Endothelial cell of umbilical vein (primary cell): Measurements from ENCODE around the gene PLOD2. TPM values are rescaled to one million over a fixed set of nuclear protein-coding genes. Genes with fewer than 3 reads are reported as not detected.

Source experiments
- BruUV-seq: library from RNA; stranded (reverse); fragments of 400-500 nt; replicated peaks from 2 replicates; lab custom pipeline; 2021; lab: Mats Ljungman, UMichigan
- CTCF ChIA-PET: fragments of 300-600, 350-600 bp; sonication (Branson Sonifier 250); formaldehyde crosslinking; loops from one replicate; lab custom pipeline; 2021; ENCODE audit warnings: antibody characterized with exemption, inconsistent platforms; lab: Charles Lee
- POLR2A ChIA-PET: fragments of 300-600, 350-600 bp; sonication (Branson Sonifier 250); formaldehyde crosslinking; loops from one replicate; lab custom pipeline; 2021; ENCODE audit warnings: antibody characterized with exemption, inconsistent platforms; lab: Charles Lee
- DNase-seq: peaks from one replicate; pipeline ENCODE4 v3.0.0-alpha.2; 2011; ENCODE audit warnings: low read depth, low spot score
- FAIRE-seq: peaks from 2 replicates; lab custom pipeline; 2011; peaks lifted over from hg19 to GRCh38; lab: Jason Lieb, UNC
- H2AFZ ChIP-seq: 2 replicates; pipeline ENCODE4 v1.6.0; 2012; ENCODE audit warnings: low read depth, low read length, control low read depth, inconsistent platforms
- H3K27ac ChIP-seq: 2 replicates; pipeline ENCODE4 v1.5.1; 2011; ENCODE audit warnings: low read depth, mild to moderate bottlenecking, control low read depth, low read length, moderate library complexity; ENCODE audit not compliant: insufficient read depth
- H3K27me3 ChIP-seq, 2 experiments: 2 replicates each; pipeline versions ENCODE4 v1.6.0 to v1.6.1; 2011; ENCODE audit warnings: low read length in 2 of 2, mixed read lengths in 1 of 2; ENCODE audit not compliant: control insufficient read depth in 2 of 2, insufficient read depth in 2 of 2
- H3K36me3 ChIP-seq, 2 experiments: 2 replicates in 1 of 2; 3 replicates in 1 of 2; pipeline ENCODE4 v1.5.1; 2011; ENCODE audit warnings: low read length in 2 of 2, mild to moderate bottlenecking in 1 of 2, moderate library complexity in 1 of 2; ENCODE audit not compliant: control insufficient read depth in 2 of 2, insufficient read depth in 2 of 2; ENCODE audit errors: extremely low read depth in 1 of 2
- H3K4me1 ChIP-seq: 3 replicates; pipeline ENCODE4 v1.5.1; 2011; ENCODE audit warnings: mild to moderate bottlenecking, low read length; ENCODE audit not compliant: control insufficient read depth, insufficient read depth; ENCODE audit errors: extremely low read depth
- H3K4me2 ChIP-seq: 2 replicates; pipeline ENCODE4 v1.6.1; 2011; ENCODE audit warnings: low read length, control low read depth, mixed read lengths; ENCODE audit not compliant: insufficient read depth
- H3K4me3 ChIP-seq, 3 experiments: fragments of 200-600 bp in 1 of 3; sonication (generic), shearing (Covaris generic) in 1 of 3; replicated peaks in 1 of 3; 2 replicates each; pipeline ENCODE4 v1.5.1; 2011 to 2016; ENCODE audit warnings: control low read depth in 3 of 3, low read length in 3 of 3, mild to moderate bottlenecking in 2 of 3, inconsistent platforms in 1 of 3, low read depth in 1 of 3, moderate library complexity in 1 of 3; ENCODE audit not compliant: insufficient read depth in 1 of 3
- H3K79me2 ChIP-seq: 2 replicates; pipeline ENCODE4 v1.6.0; 2012; ENCODE audit warnings: low read length, inconsistent platforms; ENCODE audit not compliant: control insufficient read depth, insufficient read depth
- H3K9ac ChIP-seq: replicated peaks from 2 replicates; pipeline ENCODE3; 2011; ENCODE audit warnings: low read length, control low read depth; ENCODE audit not compliant: insufficient read depth; ENCODE audit errors: extremely low read depth
- H3K9me1 ChIP-seq: replicated peaks from 3 replicates; pipeline ENCODE4 v1.6.0; 2011; ENCODE audit warnings: mild to moderate bottlenecking, low read length; ENCODE audit not compliant: control insufficient read depth, insufficient read depth; ENCODE audit errors: extremely low read depth
- H3K9me3 ChIP-seq: replicated peaks from 2 replicates; pipeline ENCODE4 v1.5.1; 2012; ENCODE audit warnings: low read length, inconsistent platforms; ENCODE audit not compliant: control insufficient read depth, insufficient read depth
- H4K20me1 ChIP-seq: replicated peaks from 2 replicates; pipeline ENCODE3; 2011; ENCODE audit warnings: mild to moderate bottlenecking, low read length; ENCODE audit not compliant: control insufficient read depth, insufficient read depth; ENCODE audit errors: extremely low read depth
- EZH2 ChIP-seq: IDR thresholded peaks from 2 replicates; pipeline ENCODE4 v1.6.1; 2012; ENCODE audit warnings: borderline replicate concordance, low read depth, mild to moderate bottlenecking, moderate library complexity, low read length, inconsistent platforms; ENCODE audit not compliant: severe bottlenecking
- FOS ChIP-seq: IDR thresholded peaks from 2 replicates; pipeline ENCODE4 v1.6.1; 2011; ENCODE audit warnings: mild to moderate bottlenecking, low read length, moderate library complexity, borderline replicate concordance; ENCODE audit not compliant: insufficient read depth
- GATA2 ChIP-seq: IDR thresholded peaks from 2 replicates; pipeline ENCODE4 v1.7.0; 2011; ENCODE audit warnings: low read depth, mild to moderate bottlenecking, moderate library complexity, mixed read lengths, low read length; ENCODE audit not compliant: insufficient read length, insufficient read depth
- JUN ChIP-seq: IDR thresholded peaks from 2 replicates; pipeline ENCODE4 v1.6.1; 2011; ENCODE audit warnings: borderline replicate concordance, low read depth; ENCODE audit not compliant: insufficient read length, insufficient read depth
- MYC ChIP-seq: IDR thresholded peaks from one replicate; pipeline ENCODE4 v1.6.1; 2011; ENCODE audit warnings: mild to moderate bottlenecking, low read depth, low read length
- POLR2A ChIP-seq: IDR thresholded peaks from 2 replicates; pipeline ENCODE4 v1.6.1; 2012; ENCODE audit warnings: low read depth, mild to moderate bottlenecking, control low read depth, low read length
- POLR2AphosphoS5 ChIP-seq: IDR thresholded peaks from 2 replicates; pipeline ENCODE4 v1.6.1; 2012; ENCODE audit warnings: low read depth, mild to moderate bottlenecking, control low read depth, low read length, moderate library complexity; ENCODE audit not compliant: insufficient read depth
- dilution Hi-C: fragments of 300-500 bp; cut with MboI; formaldehyde crosslinking; loops from one replicate; pipeline ENCODE4 v1.15.0; 2019; ENCODE audit warnings: low sequenced_read_pairs; ENCODE audit not compliant: extremely low pct_ligation_motif_present
- intact Hi-C: fragments of 100-400 bp; cut with micrococcal nuclease; formaldehyde crosslinking; loops from one replicate; pipeline ENCODE4 v1.10.0; 2022
- polyA plus RNA-seq, 4 experiments: library from polyadenylated mRNA; depleted of rRNA in 3 of 4; stranded (reverse) in 3 of 4; unstranded in 1 of 4; fragments of >200 nt; gene quantifications; 2 replicates each; pipeline versions ENCODE4 v1.2.1 to v1.2.3, GENCODE V29; 2011 to 2012; ENCODE audit warnings: missing spikeins in 1 of 4
- total RNA-seq: library from RNA; stranded (reverse); gene quantifications from 2 replicates; pipeline ENCODE4 v1.2.3, GENCODE V29; 2021
- TF ChIP-seq, protein P1 (sequence below): IDR thresholded peaks from 2 replicates; pipeline ENCODE4 v1.6.1; 2011; ENCODE audit not compliant: insufficient read depth, insufficient read length
- TF ChIP-seq, protein P2 (sequence below), 2 donors: IDR thresholded peaks; 1 replicate in 1 of 2; 2 replicates in 1 of 2; pipeline ENCODE4 v1.5.1; 2011; ENCODE audit warnings: low read length in 2 of 2, mild to moderate bottlenecking in 2 of 2, moderate library complexity in 2 of 2, control low read depth in 1 of 2, inconsistent platforms in 1 of 2, low read depth in 1 of 2; ENCODE audit not compliant: insufficient read depth in 1 of 2; ENCODE audit errors: extremely low read depth in 1 of 2

PLOD2 gene
- total and polyA plus RNA-seq, 2 donors (not counting 3 experiments of a cell fraction or from before 2014, with no cell fraction given) = 36.1 to 193 TPM

DNA sequence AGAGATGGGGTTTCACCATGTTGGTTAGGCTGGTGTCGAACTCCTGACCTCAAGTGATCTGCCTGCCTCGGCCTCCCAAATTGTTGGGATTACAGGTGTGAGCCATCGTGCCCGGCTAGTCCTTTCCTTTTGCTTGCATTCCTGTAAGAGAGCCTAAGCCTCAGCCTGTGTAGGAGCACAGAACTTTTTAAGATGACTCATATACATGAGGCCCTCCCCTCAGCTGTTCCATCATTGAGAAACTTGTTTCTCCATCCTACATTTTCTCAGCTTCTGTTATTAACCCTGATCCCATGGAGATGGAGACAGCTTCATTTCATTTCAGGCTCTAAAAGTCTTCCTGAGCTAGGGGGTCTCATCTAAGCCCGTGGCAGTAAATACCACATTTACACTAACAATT lies 123.3 kb downstream of the PLOD2 start:
- DNase-seq (no peak), FAIRE-seq (no peak)
- no peaks in the 10 kb centered on the region for H3K27me3 ChIP-seq
- H3K9me1 ChIP-seq = no peaks in the 10 kb centered on the region
- H3K4me1 ChIP-seq = no peaks in the 10 kb centered on the region
- POLR2A ChIA-PET = no interaction called here
- no peak overlapping the region for H3K27ac ChIP-seq
- no peaks in the 10 kb centered on the region for H3K9me3 ChIP-seq
- dilution Hi-C loops (no loop called here), intact Hi-C loops (no loop called here)
- H3K79me2 ChIP-seq = no peaks in the 10 kb centered on the region
- no peak overlapping the region for H3K4me2 ChIP-seq
- no peak overlapping the region for H3K4me3 ChIP-seq
- H2AFZ ChIP-seq = no peak overlapping the region
- H3K9ac ChIP-seq = no peak overlapping the region
- no TSS peak for BruUV-seq
- no peaks in the 10 kb centered on the region for H3K36me3 ChIP-seq
- CTCF ChIA-PET = interaction anchor here (0.7 kb wide), 1 partner anchor 102 kb away, joined by 6 read pairs; no protein-coding TSS in a partner anchor
- no peak for TF ChIP-seq POLR2A
- TF ChIP-seq MYC = no peak
- TF ChIP-seq POLR2AphosphoS5 = no peak
- TF ChIP-seq EZH2 = no peak
- TF ChIP-seq JUN = no peak
- no peak for TF ChIP-seq GATA2
- TF ChIP-seq, protein P1, sequence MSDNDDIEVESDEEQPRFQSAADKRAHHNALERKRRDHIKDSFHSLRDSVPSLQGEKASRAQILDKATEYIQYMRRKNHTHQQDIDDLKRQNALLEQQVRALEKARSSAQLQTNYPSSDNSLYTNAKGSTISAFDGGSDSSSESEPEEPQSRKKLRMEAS = no peak
- no peak for TF ChIP-seq FOS
- TF ChIP-seq, protein P2, sequence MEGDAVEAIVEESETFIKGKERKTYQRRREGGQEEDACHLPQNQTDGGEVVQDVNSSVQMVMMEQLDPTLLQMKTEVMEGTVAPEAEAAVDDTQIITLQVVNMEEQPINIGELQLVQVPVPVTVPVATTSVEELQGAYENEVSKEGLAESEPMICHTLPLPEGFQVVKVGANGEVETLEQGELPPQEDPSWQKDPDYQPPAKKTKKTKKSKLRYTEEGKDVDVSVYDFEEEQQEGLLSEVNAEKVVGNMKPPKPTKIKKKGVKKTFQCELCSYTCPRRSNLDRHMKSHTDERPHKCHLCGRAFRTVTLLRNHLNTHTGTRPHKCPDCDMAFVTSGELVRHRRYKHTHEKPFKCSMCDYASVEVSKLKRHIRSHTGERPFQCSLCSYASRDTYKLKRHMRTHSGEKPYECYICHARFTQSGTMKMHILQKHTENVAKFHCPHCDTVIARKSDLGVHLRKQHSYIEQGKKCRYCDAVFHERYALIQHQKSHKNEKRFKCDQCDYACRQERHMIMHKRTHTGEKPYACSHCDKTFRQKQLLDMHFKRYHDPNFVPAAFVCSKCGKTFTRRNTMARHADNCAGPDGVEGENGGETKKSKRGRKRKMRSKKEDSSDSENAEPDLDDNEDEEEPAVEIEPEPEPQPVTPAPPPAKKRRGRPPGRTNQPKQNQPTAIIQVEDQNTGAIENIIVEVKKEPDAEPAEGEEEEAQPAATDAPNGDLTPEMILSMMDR (IDR thresholded peaks at IDR 0.05; ENCODE audit: extremely low read depth in 1 of 2, insufficient read depth in 1 of 2, low read depth in 1 of 2, low read length in 2 of 2) = no peak
- no peaks in the 10 kb centered on the region for H4K20me1 ChIP-seq
